IPS-20b (cell line): ENCODE data around the gene NSUN5.
"Not testable (repeated sequence)": the region's sequence is repeated elsewhere in the genome, so short reads cannot be mapped to it uniquely, and the experiment has no call there.

Experiments used
- H3K27ac ChIP-seq: one replicate; pipeline ENCODE4 v1.5.1; 2013; ENCODE audit warnings: low read length
- H3K27me3 ChIP-seq: 2 replicates; pipeline ENCODE4 v1.6.1; 2013; ENCODE audit warnings: mild to moderate bottlenecking, low read length, inconsistent platforms; ENCODE audit not compliant: insufficient read depth
- H3K36me3 ChIP-seq: 2 replicates; pipeline ENCODE4 v1.6.1; 2013; ENCODE audit warnings: low read depth, mild to moderate bottlenecking, inconsistent platforms, low read length, moderate library complexity; ENCODE audit not compliant: insufficient read depth
- H3K4me1 ChIP-seq: 2 replicates; pipeline ENCODE4 v1.6.1; 2013; ENCODE audit warnings: mild to moderate bottlenecking, control low read depth, inconsistent platforms, low read length, moderate library complexity; ENCODE audit not compliant: insufficient read depth
- H3K4me3 ChIP-seq: 2 replicates; pipeline ENCODE4 v1.5.1; 2013; ENCODE audit warnings: mild to moderate bottlenecking, low read length, inconsistent platforms
- H3K9ac ChIP-seq: 2 replicates; pipeline ENCODE4 v1.6.1; 2013; ENCODE audit warnings: low read depth, mild to moderate bottlenecking, inconsistent platforms, low read length, moderate library complexity
- H3K9me3 ChIP-seq: 2 replicates; pipeline ENCODE4 v1.6.1; 2013; ENCODE audit warnings: mild to moderate bottlenecking, low read depth, low read length, inconsistent platforms; ENCODE audit not compliant: insufficient read depth

NSUN5 gene

GRCh38 chr7:73307436-73307835 is 1.2 kb downstream of the NSUN5 start:
- no peaks in the 10 kb centered on the region for H3K9me3 ChIP-seq
- H3K27ac ChIP-seq = no peak overlapping the region
- peaks cover 8% of the 10 kb centered on the region; the same call in 1 of the 2 replicates for H3K27me3 ChIP-seq
- peak overlapping the region; percentile 78 for H3K4me3 ChIP-seq
- H3K4me1 ChIP-seq = no peaks in the 10 kb centered on the region
- H3K9ac ChIP-seq = peak overlapping the region; percentile 87; the same call in 1 of the 2 replicates
- H3K36me3 ChIP-seq = peaks cover 43% of the 10 kb centered on the region

- not testable (repeated sequence) for H3K9me3 ChIP-seq, H3K4me3 ChIP-seq, H3K4me1 ChIP-seq, H3K27ac ChIP-seq, H3K9ac ChIP-seq, H3K27me3 ChIP-seq
- peaks cover 43% of the 10 kb centered on the region for H3K36me3 ChIP-seq
Observed at GRCh38 chr7:73304612-73305387, 3.8 kb downstream of the NSUN5 start.

- H3K27ac ChIP-seq = no peak overlapping the region
- no peaks in the 10 kb centered on the region for H3K9me3 ChIP-seq
- H3K36me3 ChIP-seq = peaks cover 43% of the 10 kb centered on the region
Observed at GRCh38 chr7:73304071-73304470, 4.6 kb downstream of the NSUN5 start.

GRCh38 chr7:73303546-73303945 is 5.1 kb downstream of the NSUN5 start:
- H3K27ac ChIP-seq = no peak overlapping the region
- H3K9me3 ChIP-seq = no peaks in the 10 kb centered on the region
- no peaks in the 10 kb centered on the region for H3K4me1 ChIP-seq
- H3K9ac ChIP-seq = no peak overlapping the region
- H3K4me3 ChIP-seq = no peak overlapping the region
- H3K36me3 ChIP-seq = peaks cover 43% of the 10 kb centered on the region
- no peaks in the 10 kb centered on the region for H3K27me3 ChIP-seq

More at GRCh38 chr7:73304071-73304470, 4.6 kb downstream of the NSUN5 start:
- H3K9ac ChIP-seq = no peak overlapping the region
- H3K4me3 ChIP-seq = no peak overlapping the region
- no peaks in the 10 kb centered on the region for H3K27me3 ChIP-seq
- no peaks in the 10 kb centered on the region for H3K4me1 ChIP-seq

- H3K27me3 ChIP-seq, H3K4me1 ChIP-seq, H3K9me3 ChIP-seq, H3K4me3 ChIP-seq, H3K27ac ChIP-seq, H3K9ac ChIP-seq: not testable (repeated sequence)
- H3K36me3 ChIP-seq = peaks cover 43% of the 10 kb centered on the region
Observed at GRCh38 chr7:73302846-73303245, 5.8 kb downstream of the NSUN5 start.

GRCh38 chr7:73301108-73301507 is 7.5 kb downstream of the NSUN5 start:
- not testable (repeated sequence) for H3K4me1 ChIP-seq, H3K9ac ChIP-seq, H3K9me3 ChIP-seq, H3K27me3 ChIP-seq, H3K27ac ChIP-seq, H3K4me3 ChIP-seq
- H3K36me3 ChIP-seq = peaks cover 33% of the 10 kb centered on the region

- not testable (repeated sequence) for H3K27me3 ChIP-seq, H3K9me3 ChIP-seq, H3K4me1 ChIP-seq
Observed at GRCh38 chr7:73299812-73300211, 8.8 kb downstream of the NSUN5 start.

GRCh38 chr7:73297706-73298105 is 10.9 kb downstream of the NSUN5 start:
- not testable (repeated sequence) for H3K9me3 ChIP-seq, H3K4me1 ChIP-seq, H3K9ac ChIP-seq, H3K27me3 ChIP-seq, H3K4me3 ChIP-seq, H3K36me3 ChIP-seq, H3K27ac ChIP-seq

More at GRCh38 chr7:73299812-73300211, 8.8 kb downstream of the NSUN5 start:
- not testable (repeated sequence) for H3K27ac ChIP-seq, H3K9ac ChIP-seq, H3K4me3 ChIP-seq
- peaks cover 21% of the 10 kb centered on the region; the same call in 1 of the 2 replicates for H3K36me3 ChIP-seq

GRCh38 chr7:73297235-73297634 is 11.4 kb downstream of the NSUN5 start:
- H3K4me3 ChIP-seq, H3K9ac ChIP-seq, H3K27me3 ChIP-seq, H3K9me3 ChIP-seq, H3K36me3 ChIP-seq, H3K4me1 ChIP-seq, H3K27ac ChIP-seq: not testable (repeated sequence)

- H3K27ac ChIP-seq, H3K36me3 ChIP-seq, H3K4me3 ChIP-seq, H3K9me3 ChIP-seq, H3K4me1 ChIP-seq, H3K9ac ChIP-seq, H3K27me3 ChIP-seq: not testable (repeated sequence)
Observed at GRCh38 chr7:73277210-73277609, 31.4 kb downstream of the NSUN5 start.

GRCh38 chr7:73267813-73268212 is 40.8 kb downstream of the NSUN5 start:
- H3K36me3 ChIP-seq, H3K27ac ChIP-seq, H3K27me3 ChIP-seq, H3K4me3 ChIP-seq, H3K9ac ChIP-seq, H3K9me3 ChIP-seq, H3K4me1 ChIP-seq: not testable (repeated sequence)

- H3K9me3 ChIP-seq, H3K9ac ChIP-seq, H3K27me3 ChIP-seq: not testable (repeated sequence)
Observed at GRCh38 chr7:73266719-73267368, 41.8 kb downstream of the NSUN5 start.

More at GRCh38 chr7:73266719-73267368, 41.8 kb downstream of the NSUN5 start:
- H3K36me3 ChIP-seq, H3K4me1 ChIP-seq, H3K4me3 ChIP-seq, H3K27ac ChIP-seq: not testable (repeated sequence)
